HEK293 (cell line): ENCODE results near the gene ZXDC.

ENCODE experiments used
- BCL11A ChIP-seq: fragments of 450-650 bp; formaldehyde crosslinking; IDR thresholded peaks from 2 replicates; pipeline ENCODE4 v1.5.1; 2016; ENCODE audit warnings: low read depth, missing biosample characterization, missing genetic modification characterization
- FEZF1 ChIP-seq: fragments of 450-650 bp; formaldehyde crosslinking; IDR thresholded peaks from 2 replicates; pipeline ENCODE4 v1.5.1; 2016; ENCODE audit warnings: missing biosample characterization, missing genetic modification characterization
- KLF10 ChIP-seq: fragments of 450-650 bp; IDR thresholded peaks from 2 replicates; pipeline ENCODE4 v1.5.1; 2018; ENCODE audit warnings: missing biosample characterization, mild to moderate bottlenecking, missing genetic modification characterization
- KLF9 ChIP-seq: fragments of 450-650 bp; formaldehyde crosslinking; IDR thresholded peaks from 2 replicates; pipeline ENCODE4 v1.5.1; 2016; ENCODE audit warnings: missing biosample characterization, missing genetic modification characterization, low read depth
- OSR2 ChIP-seq: fragments of 450-650 bp; formaldehyde crosslinking; IDR thresholded peaks from 2 replicates; pipeline ENCODE4 v1.5.1; 2016; ENCODE audit warnings: missing biosample characterization, missing genetic modification characterization
- SP7 ChIP-seq: fragments of 450-650 bp; formaldehyde crosslinking; IDR thresholded peaks from 2 replicates; pipeline ENCODE4 v1.5.1; 2016; ENCODE audit warnings: missing biosample characterization, missing genetic modification characterization
- ZBTB17 ChIP-seq: fragments of 450-650 bp; formaldehyde crosslinking; IDR thresholded peaks from 2 replicates; pipeline ENCODE4 v1.5.1; 2016; ENCODE audit warnings: missing biosample characterization, missing genetic modification characterization
- ZIC2 ChIP-seq: fragments of 450-650 bp; formaldehyde crosslinking; IDR thresholded peaks from 2 replicates; pipeline ENCODE4 v1.5.1; 2016; ENCODE audit warnings: missing biosample characterization, missing genetic modification characterization
- ZNF18 ChIP-seq: fragments of 450-650 bp; formaldehyde crosslinking; IDR thresholded peaks from 2 replicates; pipeline ENCODE4 v1.5.1; 2016; ENCODE audit warnings: missing biosample characterization, missing genetic modification characterization
- ZNF280D ChIP-seq: fragments of 450-650 bp; formaldehyde crosslinking; IDR thresholded peaks from 2 replicates; pipeline ENCODE4 v1.5.1; 2016; ENCODE audit warnings: missing biosample characterization, missing genetic modification characterization
- ZNF335 ChIP-seq: fragments of 450-650 bp; formaldehyde crosslinking; conservative IDR thresholded peaks from 2 replicates; pipeline ENCODE4 v1.5.1; 2016; ENCODE audit warnings: missing biosample characterization, missing genetic modification characterization
- ZNF518A ChIP-seq: fragments of 450-650 bp; formaldehyde crosslinking; conservative IDR thresholded peaks from 2 replicates; pipeline ENCODE4 v1.5.1; 2016; ENCODE audit warnings: low read depth, missing biosample characterization, missing genetic modification characterization
- ZNF626 ChIP-seq: fragments of 450-650 bp; sonication (Bioruptor Pico); formaldehyde crosslinking; IDR thresholded peaks from 2 replicates; pipeline ENCODE4 v1.5.1; 2018; ENCODE audit warnings: missing biosample characterization, missing genetic modification characterization, inconsistent platforms
- ZNF629 ChIP-seq: fragments of 450-650 bp; formaldehyde crosslinking; IDR thresholded peaks from 2 replicates; pipeline ENCODE4 v1.5.1; 2017; ENCODE audit warnings: missing biosample characterization, missing genetic modification characterization
- ZNF654 ChIP-seq: fragments of 450-650 bp; formaldehyde crosslinking; IDR thresholded peaks from 2 replicates; pipeline ENCODE4 v1.5.1; 2016; ENCODE audit warnings: low read depth, missing biosample characterization, missing genetic modification characterization
- ZNF660 ChIP-seq: fragments of 450-650 bp; IDR thresholded peaks from 2 replicates; pipeline ENCODE4 v1.5.1; 2018; ENCODE audit warnings: missing biosample characterization, mild to moderate bottlenecking, missing genetic modification characterization
- ZNF792 ChIP-seq: fragments of 450-650 bp; formaldehyde crosslinking; IDR thresholded peaks from 2 replicates; pipeline ENCODE4 v1.5.1; 2016; ENCODE audit warnings: missing biosample characterization, missing genetic modification characterization
- TF ChIP-seq, protein P1 (sequence below): fragments of 450-650 bp; formaldehyde crosslinking; IDR thresholded peaks from 2 replicates; pipeline ENCODE4 v1.5.1; 2017; ENCODE audit warnings: missing biosample characterization, missing genetic modification characterization
- TF ChIP-seq, protein P2 (sequence below): fragments of 450-650 bp; formaldehyde crosslinking; IDR thresholded peaks from 2 replicates; pipeline ENCODE4 v1.5.1; 2016; ENCODE audit warnings: missing biosample characterization, missing genetic modification characterization
- TF ChIP-seq, protein P3 (sequence below): fragments of 450-650 bp; formaldehyde crosslinking; conservative IDR thresholded peaks from 2 replicates; pipeline ENCODE4 v1.5.1; 2016; ENCODE audit warnings: low read depth, missing biosample characterization, missing genetic modification characterization

The ZXDC gene

GRCh38 chr3:126472277-126473006 is 3.2 kb downstream of the ZXDC start (continued):
- TF ChIP-seq, protein P1, sequence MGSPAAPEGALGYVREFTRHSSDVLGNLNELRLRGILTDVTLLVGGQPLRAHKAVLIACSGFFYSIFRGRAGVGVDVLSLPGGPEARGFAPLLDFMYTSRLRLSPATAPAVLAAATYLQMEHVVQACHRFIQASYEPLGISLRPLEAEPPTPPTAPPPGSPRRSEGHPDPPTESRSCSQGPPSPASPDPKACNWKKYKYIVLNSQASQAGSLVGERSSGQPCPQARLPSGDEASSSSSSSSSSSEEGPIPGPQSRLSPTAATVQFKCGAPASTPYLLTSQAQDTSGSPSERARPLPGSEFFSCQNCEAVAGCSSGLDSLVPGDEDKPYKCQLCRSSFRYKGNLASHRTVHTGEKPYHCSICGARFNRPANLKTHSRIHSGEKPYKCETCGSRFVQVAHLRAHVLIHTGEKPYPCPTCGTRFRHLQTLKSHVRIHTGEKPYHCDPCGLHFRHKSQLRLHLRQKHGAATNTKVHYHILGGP (tag by site-specific recombination), result no peak
- TF ChIP-seq ZNF280D (tag by site-specific recombination) (no peak), OSR2 (tag by site-specific recombination) (peak; percentile 61), KLF9 (tag by site-specific recombination) (peak; percentile 79; the same call in 1 of the 2 replicates), ZNF792 (tag by site-specific recombination) (no peak), ZNF18 (tag by site-specific recombination) (peak; percentile 100), ZBTB17 (tag by site-specific recombination) (peak; percentile 86), FEZF1 (peak; percentile 93), ZNF629 (tag by site-specific recombination) (peak; percentile 55; the same call in 1 of the 2 replicates), ZNF660 (peak; percentile 73; the same call in 1 of the 2 replicates), ZIC2 (tag by site-specific recombination) (peak; percentile 73), KLF10 (peak; percentile 50; the same call in 1 of the 2 replicates), ZNF335 (tag by site-specific recombination) (peak; percentile 52), ZNF654 (tag by site-specific recombination) (no peak), ZNF518A (0 out of 2 replicates have a peak, but pooled peaks have one; percentile 29), BCL11A (no peak), ZNF626 (tag by site-specific recombination) (no peak), SP7 (tag by site-specific recombination) (peak; percentile 85)
- TF ChIP-seq, protein P2, sequence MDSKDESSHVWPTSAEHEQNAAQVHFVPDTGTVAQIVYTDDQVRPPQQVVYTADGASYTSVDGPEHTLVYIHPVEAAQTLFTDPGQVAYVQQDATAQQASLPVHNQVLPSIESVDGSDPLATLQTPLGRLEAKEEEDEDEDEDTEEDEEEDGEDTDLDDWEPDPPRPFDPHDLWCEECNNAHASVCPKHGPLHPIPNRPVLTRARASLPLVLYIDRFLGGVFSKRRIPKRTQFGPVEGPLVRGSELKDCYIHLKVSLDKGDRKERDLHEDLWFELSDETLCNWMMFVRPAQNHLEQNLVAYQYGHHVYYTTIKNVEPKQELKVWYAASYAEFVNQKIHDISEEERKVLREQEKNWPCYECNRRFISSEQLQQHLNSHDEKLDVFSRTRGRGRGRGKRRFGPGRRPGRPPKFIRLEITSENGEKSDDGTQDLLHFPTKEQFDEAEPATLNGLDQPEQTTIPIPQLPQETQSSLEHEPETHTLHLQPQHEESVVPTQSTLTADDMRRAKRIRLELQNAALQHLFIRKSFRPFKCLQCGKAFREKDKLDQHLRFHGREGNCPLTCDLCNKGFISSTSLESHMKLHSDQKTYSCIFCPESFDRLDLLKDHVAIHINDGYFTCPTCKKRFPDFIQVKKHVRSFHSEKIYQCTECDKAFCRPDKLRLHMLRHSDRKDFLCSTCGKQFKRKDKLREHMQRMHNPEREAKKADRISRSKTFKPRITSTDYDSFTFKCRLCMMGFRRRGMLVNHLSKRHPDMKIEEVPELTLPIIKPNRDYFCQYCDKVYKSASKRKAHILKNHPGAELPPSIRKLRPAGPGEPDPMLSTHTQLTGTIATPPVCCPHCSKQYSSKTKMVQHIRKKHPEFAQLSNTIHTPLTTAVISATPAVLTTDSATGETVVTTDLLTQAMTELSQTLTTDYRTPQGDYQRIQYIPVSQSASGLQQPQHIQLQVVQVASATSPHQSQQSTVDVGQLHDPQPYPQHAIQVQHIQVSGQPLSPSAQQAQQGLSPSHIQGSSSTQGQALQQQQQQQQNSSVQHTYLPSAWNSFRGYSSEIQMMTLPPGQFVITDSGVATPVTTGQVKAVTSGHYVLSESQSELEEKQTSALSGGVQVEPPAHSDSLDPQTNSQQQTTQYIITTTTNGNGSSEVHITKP (tag by site-specific recombination), result peak; percentile 72
- TF ChIP-seq, protein P3, sequence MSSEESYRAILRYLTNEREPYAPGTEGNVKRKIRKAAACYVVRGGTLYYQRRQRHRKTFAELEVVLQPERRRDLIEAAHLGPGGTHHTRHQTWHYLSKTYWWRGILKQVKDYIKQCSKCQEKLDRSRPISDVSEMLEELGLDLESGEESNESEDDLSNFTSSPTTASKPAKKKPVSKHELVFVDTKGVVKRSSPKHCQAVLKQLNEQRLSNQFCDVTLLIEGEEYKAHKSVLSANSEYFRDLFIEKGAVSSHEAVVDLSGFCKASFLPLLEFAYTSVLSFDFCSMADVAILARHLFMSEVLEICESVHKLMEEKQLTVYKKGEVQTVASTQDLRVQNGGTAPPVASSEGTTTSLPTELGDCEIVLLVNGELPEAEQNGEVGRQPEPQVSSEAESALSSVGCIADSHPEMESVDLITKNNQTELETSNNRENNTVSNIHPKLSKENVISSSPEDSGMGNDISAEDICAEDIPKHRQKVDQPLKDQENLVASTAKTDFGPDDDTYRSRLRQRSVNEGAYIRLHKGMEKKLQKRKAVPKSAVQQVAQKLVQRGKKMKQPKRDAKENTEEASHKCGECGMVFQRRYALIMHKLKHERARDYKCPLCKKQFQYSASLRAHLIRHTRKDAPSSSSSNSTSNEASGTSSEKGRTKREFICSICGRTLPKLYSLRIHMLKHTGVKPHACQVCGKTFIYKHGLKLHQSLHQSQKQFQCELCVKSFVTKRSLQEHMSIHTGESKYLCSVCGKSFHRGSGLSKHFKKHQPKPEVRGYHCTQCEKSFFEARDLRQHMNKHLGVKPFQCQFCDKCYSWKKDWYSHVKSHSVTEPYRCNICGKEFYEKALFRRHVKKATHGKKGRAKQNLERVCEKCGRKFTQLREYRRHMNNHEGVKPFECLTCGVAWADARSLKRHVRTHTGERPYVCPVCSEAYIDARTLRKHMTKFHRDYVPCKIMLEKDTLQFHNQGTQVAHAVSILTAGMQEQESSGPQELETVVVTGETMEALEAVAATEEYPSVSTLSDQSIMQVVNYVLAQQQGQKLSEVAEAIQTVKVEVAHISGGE (tag by site-specific recombination), result peak; percentile 61
